Stimulated activated CD8-positive, alpha-beta memory T cell treated with anti-CD3 and anti-CD28 coated beads, Interleukin-7, amount 100 ng/mL, for 24 hours (primary cell): Measurements from ENCODE around the gene GASK1A.
"Not testable (repeated sequence)": the region's sequence is repeated elsewhere in the genome, so short reads cannot be mapped to it uniquely, and the experiment has no call there.

Experiments used
- DNase-seq: peaks from one replicate; pipeline ENCODE4 v3.0.0-alpha.2; 2020; ENCODE audit warnings: low read depth

Gene GASK1A

GRCh38 chr3:42979044-42979972 is at the start of gene GASK1A:
Gene GASK1A (plus strand): TSS chr3:42979311. CDS start chr3:42979643, 332 bp downstream.
- DNase-seq, result no peak

DNA sequence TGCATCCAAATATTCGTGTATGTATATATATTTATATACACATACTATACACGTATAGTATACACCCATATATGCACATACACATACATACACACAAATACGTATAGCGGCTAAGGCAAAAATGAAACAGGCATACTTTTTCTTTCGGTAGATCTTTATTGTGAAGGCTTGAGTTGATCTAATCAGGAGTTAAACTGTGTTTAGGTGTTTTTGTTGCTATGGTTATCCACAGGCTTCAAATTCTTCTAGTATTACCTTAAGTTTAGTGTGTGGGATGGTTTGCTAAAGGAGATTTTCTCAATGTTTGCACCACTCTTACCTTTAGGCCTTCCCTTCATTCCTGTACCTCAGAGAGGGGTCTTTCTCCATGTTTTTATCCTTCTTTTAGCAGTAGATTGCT is 45.0 kb upstream of the GASK1A start:
- no peak for DNase-seq

DNA sequence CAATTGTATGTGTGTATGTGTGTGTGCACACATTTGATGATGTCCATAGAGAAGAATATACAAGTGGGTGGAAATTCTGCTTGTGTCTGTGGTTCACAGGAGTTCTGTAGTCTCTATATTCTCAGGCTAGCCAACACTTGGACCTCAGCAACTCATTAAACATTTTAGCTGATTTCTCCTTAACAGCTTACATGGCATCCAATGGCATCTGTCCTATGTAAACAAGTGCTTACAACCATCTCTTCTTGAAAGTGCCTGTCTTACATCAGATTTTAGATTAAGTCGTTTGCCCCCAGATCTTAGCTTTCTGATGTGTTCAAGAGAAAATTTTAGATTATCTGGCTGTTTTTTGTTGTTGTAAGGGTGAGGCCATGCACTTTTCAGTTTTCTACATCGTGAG is 44.2 kb upstream of the GASK1A start:
- no peak for DNase-seq

DNA sequence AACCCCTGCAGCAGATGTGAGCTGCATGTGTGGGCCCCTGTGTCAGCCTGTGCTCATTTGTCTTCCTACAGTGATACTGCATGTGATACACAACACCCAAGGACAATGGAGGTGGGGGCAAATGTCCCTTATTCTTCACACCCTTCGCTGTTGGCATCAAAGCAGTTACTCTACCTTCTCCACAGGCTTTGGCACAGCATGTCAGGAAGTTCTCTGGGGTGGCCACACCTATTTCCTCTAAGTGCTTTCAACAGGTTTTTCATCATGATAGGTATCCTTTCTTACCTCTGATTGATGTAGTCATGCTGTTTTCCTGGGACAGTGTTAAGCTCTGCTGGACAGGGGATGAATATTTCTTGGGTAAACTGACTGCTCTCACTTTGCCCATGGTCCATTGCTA is 43.6 kb upstream of the GASK1A start:
- DNase-seq, result no peak

- no peak for DNase-seq
These were observed 42.7 kb upstream of the GASK1A start for GRCh38 chr3:42936157-42936981.

DNA sequence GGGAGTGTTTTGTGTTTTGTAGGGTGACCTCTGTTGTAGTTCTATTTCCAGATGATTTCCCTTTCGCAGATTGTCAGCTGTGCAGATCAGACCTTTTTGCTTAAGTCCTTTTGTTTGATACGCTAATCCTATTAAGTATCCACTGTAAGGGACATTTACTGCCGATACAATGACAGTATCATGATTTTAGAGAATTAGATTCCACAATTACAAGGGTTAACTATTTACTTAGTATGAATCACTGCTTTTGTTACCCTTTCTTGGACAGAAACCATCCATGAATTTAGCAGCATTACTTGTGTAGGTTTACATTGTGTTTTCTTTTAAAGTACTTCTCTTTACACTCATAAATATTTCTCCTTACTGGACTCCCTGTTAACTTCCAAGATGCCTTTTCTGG is 41.8 kb upstream of the GASK1A start:
- no peak for DNase-seq

DNA sequence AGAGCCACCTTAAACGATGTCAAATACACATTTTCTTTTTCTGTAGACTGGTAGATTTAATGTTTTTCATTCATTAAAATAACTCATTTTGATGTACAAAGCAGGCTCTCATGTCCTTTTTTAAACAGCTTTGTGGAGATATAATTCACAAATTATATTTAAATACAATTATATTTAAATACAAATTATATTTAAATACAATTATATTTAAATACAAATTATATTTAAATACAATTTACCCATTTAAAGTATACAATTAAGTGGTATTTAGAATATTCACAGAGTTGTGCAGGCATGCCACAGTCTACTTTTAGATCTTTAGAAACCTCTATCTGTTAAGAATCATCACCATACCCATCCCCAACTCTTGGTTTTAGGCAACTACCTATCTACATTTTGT is 36.4 kb upstream of the GASK1A start:
- no peak for DNase-seq

DNA sequence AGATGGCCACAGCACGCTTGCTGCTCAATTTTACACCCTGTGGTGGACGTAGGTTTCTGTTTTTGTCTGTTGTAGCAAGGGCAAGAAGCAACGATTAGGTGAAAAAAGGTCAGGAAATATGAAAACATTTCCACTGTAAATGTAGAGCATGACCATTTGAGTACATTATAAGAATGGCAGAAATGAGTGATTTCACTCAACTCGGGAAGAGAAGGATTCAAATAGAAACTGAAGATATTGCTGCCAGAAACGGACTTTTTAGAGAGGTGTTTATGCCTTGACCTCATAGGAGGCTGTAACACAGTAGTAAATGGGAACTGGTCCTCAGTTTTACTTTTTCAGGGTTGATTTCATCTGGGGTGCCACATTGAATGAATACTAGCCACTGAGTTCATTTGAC is 33.1 kb upstream of the GASK1A start:
- no peak for DNase-seq

GRCh38 chr3:42957573-42957972 is 21.5 kb upstream of the GASK1A start:
- no peak for DNase-seq

- no peak for DNase-seq
These were observed 18.8 kb upstream of the GASK1A start for GRCh38 chr3:42960282-42960681.

GRCh38 chr3:42960786-42961185 is 18.3 kb upstream of the GASK1A start:
- DNase-seq, result no peak

DNA sequence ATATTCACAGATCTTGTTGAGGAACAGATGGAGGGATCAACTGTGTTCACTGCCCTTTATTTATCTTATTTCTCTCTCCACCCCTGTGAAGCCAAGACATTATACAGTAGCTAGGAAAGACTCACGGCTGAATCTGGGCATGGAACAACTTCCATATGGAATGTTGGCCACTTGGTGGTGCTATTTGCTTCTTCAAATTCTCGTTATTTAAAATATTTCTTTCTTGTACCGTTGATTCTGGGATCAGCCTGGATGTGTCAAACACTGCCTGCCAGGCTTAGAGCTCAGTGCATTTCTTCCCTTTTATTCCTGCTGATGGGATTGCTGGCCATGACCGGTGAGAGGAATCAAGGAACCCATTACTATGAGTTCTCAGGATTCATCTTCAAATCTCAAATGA is 17.5 kb upstream of the GASK1A start:
- no peak for DNase-seq

GRCh38 chr3:42963269-42963668 is 15.8 kb upstream of the GASK1A start:
- no peak for DNase-seq

GRCh38 chr3:42964266-42964665 is 14.8 kb upstream of the GASK1A start:
- no peak for DNase-seq

- DNase-seq, result no peak
These were observed 8.6 kb upstream of the GASK1A start for GRCh38 chr3:42970557-42970956.

DNA sequence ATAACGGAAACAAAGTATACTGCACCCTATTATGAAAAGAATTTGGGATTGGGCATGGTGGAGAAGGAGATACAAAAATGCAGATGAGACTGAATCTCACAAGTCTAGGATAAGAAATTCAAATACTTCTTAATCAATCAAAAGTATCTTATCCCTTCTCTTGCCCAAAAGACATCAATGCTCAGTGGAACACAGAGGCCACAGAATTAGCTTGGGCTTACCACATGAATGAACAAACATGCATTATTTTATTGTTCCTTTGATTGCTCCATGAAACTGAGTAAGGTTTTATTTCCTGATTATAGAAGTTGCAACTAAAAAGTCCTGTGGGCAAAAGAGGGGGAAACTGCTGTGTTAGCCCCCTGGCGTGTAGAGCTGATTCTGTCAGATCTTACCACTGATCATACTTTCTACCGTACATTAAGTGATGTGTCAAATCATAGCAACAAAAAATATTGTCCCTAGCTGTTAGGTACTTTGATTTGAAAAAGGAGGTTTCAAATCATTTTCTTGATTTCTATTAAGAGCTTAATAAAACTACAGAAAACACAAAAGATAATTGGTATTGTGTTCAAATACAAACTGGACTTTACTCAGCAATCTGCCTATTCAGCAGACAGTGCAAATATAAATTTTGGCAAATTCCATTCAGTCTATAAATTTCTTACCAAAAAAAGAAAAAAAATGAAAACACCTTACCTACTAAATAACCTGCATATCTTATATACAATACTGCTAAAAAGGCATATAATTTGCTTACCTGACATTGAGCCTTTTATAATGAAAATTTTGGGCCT is 7.9 kb upstream of the GASK1A start:
- DNase-seq, result no peak

DNA sequence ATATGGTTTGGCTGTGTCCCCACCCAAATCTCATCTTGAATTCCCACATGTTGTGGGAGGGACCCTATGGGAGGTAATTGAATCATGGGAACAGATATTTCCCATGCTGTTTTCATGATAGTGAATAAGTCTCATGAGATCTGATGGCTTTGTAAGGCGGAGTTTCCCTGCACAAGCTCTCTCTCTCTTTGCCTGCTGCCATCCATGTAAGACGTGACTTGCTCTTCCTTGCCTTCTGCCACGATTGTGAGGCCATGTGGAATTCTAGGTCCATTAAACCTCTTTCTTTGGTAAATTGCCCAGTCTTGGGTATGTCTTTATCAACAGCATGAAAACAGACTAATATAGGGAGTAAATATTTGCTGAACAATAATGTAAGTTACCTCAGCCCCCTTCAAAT is 4.2 kb upstream of the GASK1A start:
- DNase-seq, result not testable (repeated sequence)

- DNase-seq, result no peak
These were observed 3.7 kb upstream of the GASK1A start for GRCh38 chr3:42975456-42975855.

DNA sequence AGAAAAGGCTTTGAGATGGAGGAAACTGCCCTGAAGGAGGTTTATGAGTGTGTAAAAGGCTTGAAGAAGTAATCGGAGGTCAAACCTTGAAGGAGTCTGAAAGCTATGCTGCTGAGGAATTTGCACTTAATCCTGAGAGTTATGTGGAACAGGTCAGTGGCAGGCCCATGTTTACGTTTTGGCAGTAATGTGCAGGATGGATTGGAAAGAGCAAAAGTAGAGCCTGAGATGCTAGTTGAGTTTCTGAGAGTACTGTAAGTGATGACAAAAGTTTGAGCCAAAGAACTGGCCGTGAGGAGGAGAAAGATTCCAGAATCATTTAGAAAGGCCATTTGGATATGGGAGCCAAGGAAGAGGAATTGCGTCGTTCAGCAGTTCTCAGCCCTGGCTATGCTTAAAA is 3.2 kb upstream of the GASK1A start:
- no peak for DNase-seq

DNA sequence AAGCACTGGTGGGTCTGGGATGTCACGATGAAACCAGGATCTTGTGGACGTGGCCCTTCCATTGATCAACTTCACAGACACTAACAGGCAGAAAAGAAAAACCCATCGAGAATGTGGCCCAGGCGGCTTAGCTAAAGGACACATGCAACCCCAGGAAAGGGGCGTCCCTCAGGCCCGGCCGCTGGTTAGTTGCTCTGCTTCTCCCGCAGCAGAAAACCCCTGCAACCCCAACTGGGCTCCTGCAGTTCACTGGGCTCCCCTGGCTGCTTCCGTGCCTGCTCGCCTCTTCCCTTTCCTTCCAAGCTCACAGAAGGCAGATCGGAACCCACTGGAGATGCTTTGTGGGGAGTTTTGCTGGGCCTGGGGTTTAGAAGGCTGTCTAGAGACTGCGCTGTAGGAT is 1.1 kb downstream of the GASK1A start:
- no peak for DNase-seq

GRCh38 chr3:42980909-42981308 is 1.8 kb downstream of the GASK1A start:
- DNase-seq, result no peak

- no peak for DNase-seq
These were observed 3.7 kb downstream of the GASK1A start for GRCh38 chr3:42982645-42983412.
